ENCODE data around the gene GNA15. TPM values are rescaled to one million over a fixed set of nuclear protein-coding genes. Genes with fewer than 3 reads are reported as not detected.
A peak's percentile ranks its signal among the peaks of the same experiment; 100 is the strongest.

Gene GNA15
- total and polyA plus RNA-seq, 10 donors, result 3.8 to 24.9 (median 12.5) TPM

- peaks cover 0 to 52% (median 0%) of the 10 kb centered on the region in 6 donors for H3K36me3 ChIP-seq
Measured at GRCh38 chr19:3160219-3160618, 24.4 kb downstream of the GNA15 start.

DNA sequence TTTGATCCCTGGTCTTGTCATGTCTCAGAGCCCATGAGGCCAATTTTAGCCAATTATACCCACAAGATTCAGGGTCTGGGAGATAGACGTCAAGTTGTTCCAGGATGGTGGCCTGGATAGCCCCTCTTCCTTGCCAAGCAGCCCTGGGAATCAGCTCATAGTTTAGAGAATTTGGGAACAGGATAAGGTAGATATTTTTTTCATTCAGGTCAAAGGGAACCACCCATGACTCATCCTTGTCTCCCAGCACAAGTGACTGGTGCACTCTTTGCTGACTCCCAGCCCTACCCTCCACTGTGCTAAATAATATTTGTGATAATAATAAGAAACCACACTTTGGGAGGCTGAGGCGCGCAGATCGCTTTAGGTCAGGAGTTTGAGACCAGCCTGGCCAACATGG, 25.6 kb downstream of the GNA15 start:
- Histone ChIP-seq H3K27ac (peak overlapping the region in 1 of 8 donors; percentile 4), H3K4me3 (no peak overlapping the region), H3K9me3 (peaks cover 0 to 5% (median 0%) of the 10 kb centered on the region in 8 donors), H3K4me1 (peaks cover 0 to 38% (median 14%) of the 10 kb centered on the region in 6 donors), H3K36me3 (peaks cover 0 to 52% (median 0%) of the 10 kb centered on the region in 6 donors), H3K27me3 (replicated peaks in 1 of 7) (no peaks in the 10 kb centered on the region)
- WGBS, 5 donors, result 84 to 97% (median 89%) methylated on average over 4 of the region's 4 CpGs
- DNase-seq, result no peak
- TF ChIP-seq POLR2A (IDR thresholded peaks at IDR 0.05) (no peak), POLR2AphosphoS5 (IDR thresholded peaks at IDR 0.05) (no peak)
- TF ChIP-seq, protein P1, sequence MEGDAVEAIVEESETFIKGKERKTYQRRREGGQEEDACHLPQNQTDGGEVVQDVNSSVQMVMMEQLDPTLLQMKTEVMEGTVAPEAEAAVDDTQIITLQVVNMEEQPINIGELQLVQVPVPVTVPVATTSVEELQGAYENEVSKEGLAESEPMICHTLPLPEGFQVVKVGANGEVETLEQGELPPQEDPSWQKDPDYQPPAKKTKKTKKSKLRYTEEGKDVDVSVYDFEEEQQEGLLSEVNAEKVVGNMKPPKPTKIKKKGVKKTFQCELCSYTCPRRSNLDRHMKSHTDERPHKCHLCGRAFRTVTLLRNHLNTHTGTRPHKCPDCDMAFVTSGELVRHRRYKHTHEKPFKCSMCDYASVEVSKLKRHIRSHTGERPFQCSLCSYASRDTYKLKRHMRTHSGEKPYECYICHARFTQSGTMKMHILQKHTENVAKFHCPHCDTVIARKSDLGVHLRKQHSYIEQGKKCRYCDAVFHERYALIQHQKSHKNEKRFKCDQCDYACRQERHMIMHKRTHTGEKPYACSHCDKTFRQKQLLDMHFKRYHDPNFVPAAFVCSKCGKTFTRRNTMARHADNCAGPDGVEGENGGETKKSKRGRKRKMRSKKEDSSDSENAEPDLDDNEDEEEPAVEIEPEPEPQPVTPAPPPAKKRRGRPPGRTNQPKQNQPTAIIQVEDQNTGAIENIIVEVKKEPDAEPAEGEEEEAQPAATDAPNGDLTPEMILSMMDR (IDR thresholded peaks at IDR 0.05 in 8 of 11, conservative IDR thresholded peaks at IDR 0.05 in 3 of 11), result no peak
- intact Hi-C loops (cut with DNase I; ENCODE audit: low total_unique reads), result loop anchor here (5.0 kb wide), 1 partner anchor 204 kb away; no protein-coding TSS in a partner anchor

More at GRCh38 chr19:3160219-3160618, 24.4 kb downstream of the GNA15 start:
- Histone ChIP-seq H3K27ac (no peak overlapping the region), H3K4me1 (peaks cover 6 to 34% (median 21%) of the 10 kb centered on the region in 6 donors), H3K9me3 (peaks cover 0 to 5% (median 0%) of the 10 kb centered on the region in 8 donors), H3K27me3 (replicated peaks in 1 of 7) (no peaks in the 10 kb centered on the region), H3K4me3 (no peak overlapping the region)
- intact Hi-C loops (cut with DNase I; ENCODE audit: low total_unique reads), result loop anchor here (5.0 kb wide), 1 partner anchor 203 kb away; no protein-coding TSS in a partner anchor
- 74 to 95% (median 83%) methylated on average over 3 of the region's 3 CpGs for WGBS, 5 donors
- TF ChIP-seq, protein P1 (IDR thresholded peaks at IDR 0.05 in 8 of 11, conservative IDR thresholded peaks at IDR 0.05 in 3 of 11), result no peak
- TF ChIP-seq POLR2A (IDR thresholded peaks at IDR 0.05) (no peak), POLR2AphosphoS5 (IDR thresholded peaks at IDR 0.05) (no peak)
- DNase-seq, result no peak

DNA sequence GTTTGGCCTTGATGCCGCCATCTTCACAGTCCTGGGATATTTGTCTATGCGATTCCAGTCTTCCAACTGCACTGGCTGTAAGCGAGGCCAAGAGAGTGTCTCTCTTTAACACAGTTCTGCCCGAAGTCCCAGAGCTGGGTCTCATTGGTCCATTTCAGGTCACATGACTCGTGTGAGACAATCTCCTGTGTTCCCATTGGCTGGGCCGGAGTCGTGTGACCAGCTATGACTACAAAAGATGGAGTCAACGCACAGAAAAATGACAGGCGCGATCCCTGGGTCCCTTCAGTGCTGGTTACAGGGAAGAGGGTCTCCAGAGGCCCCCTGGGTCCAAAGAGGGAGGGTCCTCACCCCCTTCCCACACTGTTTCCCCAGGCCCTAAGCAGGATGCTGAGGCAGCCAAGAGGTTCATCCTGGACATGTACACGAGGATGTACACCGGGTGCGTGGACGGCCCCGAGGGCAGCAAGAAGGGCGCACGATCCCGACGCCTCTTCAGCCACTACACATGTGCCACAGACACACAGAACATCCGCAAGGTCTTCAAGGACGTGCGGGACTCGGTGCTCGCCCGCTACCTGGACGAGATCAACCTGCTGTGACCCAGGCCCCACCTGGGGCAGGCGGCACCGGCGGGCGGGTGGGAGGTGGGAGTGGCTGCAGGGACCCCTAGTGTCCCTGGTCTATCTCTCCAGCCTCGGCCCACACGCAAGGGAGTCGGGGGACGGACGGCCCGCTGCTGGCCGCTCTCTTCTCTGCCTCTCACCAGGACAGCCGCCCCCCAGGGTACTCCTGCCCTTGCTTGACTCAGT, 26.8 kb downstream of the GNA15 start:
- Histone ChIP-seq H3K27ac (peak overlapping the region in 2 of 8 donors; percentile 93 to 97), H3K4me3 (peak overlapping the region in 1 of 8 donors; percentile 58), H3K9me3 (peaks cover 0 to 5% (median 0%) of the 10 kb centered on the region in 8 donors), H3K4me1 (peaks cover 0 to 38% (median 14%) of the 10 kb centered on the region in 6 donors), H3K27me3 (replicated peaks in 1 of 7) (no peaks in the 10 kb centered on the region), H3K36me3 (peaks cover 0 to 45% (median 0%) of the 10 kb centered on the region in 6 donors)
- no peak for TF ChIP-seq POLR2A (IDR thresholded peaks at IDR 0.05)
- TF ChIP-seq, protein P1 (IDR thresholded peaks at IDR 0.05 in 8 of 11, conservative IDR thresholded peaks at IDR 0.05 in 3 of 11), result no peak
- no peak for TF ChIP-seq POLR2AphosphoS5 (IDR thresholded peaks at IDR 0.05)
- no peak for DNase-seq
- WGBS, 5 donors, result 69 to 82% (median 79%) methylated on average over 35 to 38 of the region's 38 CpGs
- intact Hi-C loops (cut with DNase I; ENCODE audit: low total_unique reads), result loop anchor here (5.0 kb wide), 1 partner anchor 205 kb away; no protein-coding TSS in a partner anchor

Data from spleen (tissue), 11 donors.